Caco-2 (cell line): ENCODE results near the gene MKRN1. TPM values are rescaled to one million over a fixed set of nuclear protein-coding genes. Genes with fewer than 3 reads are reported as not detected.

ENCODE experiments used
- Bru-seq: library from RNA; stranded (reverse); fragments of 400-500 nt; gene quantifications from one replicate; lab custom pipeline; 2021; lab: Mats Ljungman, UMichigan
- BruChase-seq, 2 experiments: library from RNA; stranded (reverse); fragments of 400-500 nt; gene quantifications; one replicate each; lab custom pipeline; 2021; lab: Mats Ljungman, UMichigan
- BruUV-seq: library from RNA; stranded (reverse); fragments of 400-500 nt; replicated peaks from 2 replicates; lab custom pipeline; 2021; lab: Mats Ljungman, UMichigan
- CTCF ChIA-PET: fragments of 300-600 bp; sonication (Branson Sonifier 250); formaldehyde crosslinking; loops from one replicate; lab custom pipeline; 2022; ENCODE audit warnings: antibody characterized with exemption; lab: Charles Lee
- POLR2A ChIA-PET: fragments of 300-600 bp; sonication (Branson Sonifier 250); formaldehyde crosslinking; loops from one replicate; lab custom pipeline; 2022; ENCODE audit warnings: antibody characterized with exemption; lab: Charles Lee
- DNase-seq, 2 experiments: peaks; one replicate each; pipeline versions ENCODE4 v3.0.0 to v3.0.0-alpha.2; 2020 to 2022
- H3K27me3 ChIP-seq: replicated peaks from 2 replicates; pipeline ENCODE4 v1.6.0; 2011; ENCODE audit warnings: low read length; ENCODE audit not compliant: control insufficient read depth, insufficient read depth
- H3K36me3 ChIP-seq: 2 replicates; pipeline ENCODE4 v1.5.1; 2011; ENCODE audit warnings: low read length; ENCODE audit not compliant: control insufficient read depth, insufficient read depth
- H3K4me1 ChIP-seq: fragments of 250-450 bp; sonication (Bioruptor Pico); 2 replicates; pipeline ENCODE4 v1.5.1; 2020; ENCODE audit warnings: mild to moderate bottlenecking
- H3K4me3 ChIP-seq: 2 replicates; pipeline ENCODE4 v1.5.1; 2011; ENCODE audit warnings: low read depth, mild to moderate bottlenecking, control low read depth, low read length
- H3K9me3 ChIP-seq: fragments of 250-450 bp; sonication (Bioruptor Pico); 2 replicates; pipeline ENCODE4 v1.5.1; 2020; ENCODE audit warnings: mild to moderate bottlenecking, moderate library complexity
- H3K27ac Mint-ChIP-seq: one replicate; pipeline ENCODE4 v1.8.0; 2022; ENCODE audit warnings: mixed read lengths; ENCODE audit not compliant: unreplicated experiment
- H3K27me3 Mint-ChIP-seq: one replicate; pipeline ENCODE4 v1.8.0; 2022; ENCODE audit warnings: mixed read lengths; ENCODE audit not compliant: insufficient read depth, unreplicated experiment
- H3K36me3 Mint-ChIP-seq: one replicate; pipeline ENCODE4 v1.8.0; 2022; ENCODE audit warnings: mild to moderate bottlenecking, mixed read lengths; ENCODE audit not compliant: insufficient read depth, unreplicated experiment
- H3K4me1 Mint-ChIP-seq: one replicate; pipeline ENCODE4 v1.8.0; 2022; ENCODE audit warnings: low read depth, mixed read lengths; ENCODE audit not compliant: unreplicated experiment
- H3K4me3 Mint-ChIP-seq: one replicate; pipeline ENCODE4 v1.8.0; 2022; ENCODE audit warnings: mild to moderate bottlenecking, moderate library complexity, mixed read lengths; ENCODE audit not compliant: unreplicated experiment
- H3K9me3 Mint-ChIP-seq: one replicate; pipeline ENCODE4 v1.8.0; 2022; ENCODE audit warnings: mixed read lengths; ENCODE audit not compliant: unreplicated experiment
- CTCF ChIP-seq, 2 experiments: fragments of 200-600 bp in 1 of 2; IDR thresholded peaks; 1 replicate in 1 of 2; 2 replicates in 1 of 2; pipeline versions ENCODE4 v1.5.1 to v1.8.0; 2011 to 2022; ENCODE audit warnings: antibody characterized with exemption in 1 of 2, control low read depth in 1 of 2, inconsistent platforms in 1 of 2, low read depth in 1 of 2, low read length in 1 of 2, mild to moderate bottlenecking in 1 of 2, moderate library complexity in 1 of 2; ENCODE audit not compliant: insufficient read depth in 1 of 2, severe bottlenecking in 1 of 2, unreplicated experiment in 1 of 2
- intact Hi-C: fragments of 100-400 bp; cut with micrococcal nuclease; formaldehyde crosslinking; loops from one replicate; pipeline ENCODE4 v1.10.0; 2022; ENCODE audit not compliant: unreplicated experiment
- long read RNA-seq: library from polyadenylated mRNA; stranded (forward); transcript quantifications from one replicate; pipeline ENCODE4 v2.0.0, GENCODE V29; 2022
- total RNA-seq: library from RNA; stranded (reverse); gene quantifications from 2 replicates; pipeline ENCODE4 v1.2.3, GENCODE V29; 2022

MKRN1 gene
- total RNA-seq (62.4 and 73.0 TPM in 2 replicates), Bru-seq, nascent RNA (percentile 80 among the genes with signal in this experiment), BruChase-seq, experiment 1, labeled RNA remaining after a 2-hour chase (percentile 87 among the genes with signal in this experiment), BruChase-seq, experiment 2, labeled RNA remaining after a 6-hour chase (percentile 86 among the genes with signal in this experiment)
- long read RNA-seq, transcript MKRN1-201 (8 exons, 3,151 nt): major isoform, 93 of 141 reads
- long read RNA-seq, transcript MKRN1-202 (5 exons, 1,601 nt): minor isoform, 24 of 141 reads
- long read RNA-seq, partial matches to known transcripts: 4 of 141 reads
- long read RNA-seq, other reads (novel, unspliced or antisense): 17 of 141 reads

- Mint-ChIP-seq H3K27me3 (no peaks in the 10 kb centered on the region), H3K9me3 (no peaks in the 10 kb centered on the region), H3K4me3 (peak within 1 kb of the TSS; percentile 79), H3K27ac (peak within 1 kb of the TSS; percentile 84), H3K36me3 (peaks cover 6% of the 10 kb centered on the region), H3K4me1 (peaks cover 6% of the 10 kb centered on the region)
- TF ChIP-seq CTCF (IDR thresholded peaks at IDR 0.05; ENCODE audit: insufficient read depth in 1 of 2, low read depth in 1 of 2, low read length in 1 of 2, severe bottlenecking in 1 of 2, unreplicated experiment in 1 of 2): no peak
- Histone ChIP-seq H3K4me3 (peak within 1 kb of the TSS; percentile 99), H3K36me3 (no peaks in the 10 kb centered on the region), H3K27me3 (no peaks in the 10 kb centered on the region), H3K4me1 (no peaks in the 10 kb centered on the region), H3K9me3 (no peaks in the 10 kb centered on the region)
- ChIA-PET POLR2A (interaction anchor here (1.0 kb wide), 1 partner anchor 81 kb away, joined by 9 read pairs; the partner anchor contains the start of gene SLC37A3), CTCF (interaction anchor here (0.6 kb wide), 1 partner anchor 232 kb away, joined by 4 read pairs; no protein-coding TSS in a partner anchor)
- DNase-seq: peak; percentile 98
- no TSS peak for BruUV-seq
- intact Hi-C loops: loop anchor here (1.0 to 10.0 kb wide), 3 partner anchors 14 to 304 kb away; partner anchors contain the start of genes KDM7A and RAB19
Observed at GRCh38 chr7:140479062-140479738, at the start of gene MKRN1. MKRN1 (minus strand) TSS chr7:140479505; CDS start chr7:140479344, 161 bp downstream.

GRCh38 chr7:140526787-140527664, 47.7 kb upstream of the MKRN1 start:
- POLR2A ChIA-PET: no interaction called here
- no peaks in the 10 kb centered on the region for H3K4me1 ChIP-seq
- BruUV-seq: no TSS peak
- peaks cover 2% of the 10 kb centered on the region for H3K27me3 Mint-ChIP-seq
- H3K27ac Mint-ChIP-seq: no peak overlapping the region
- intact Hi-C loops: no loop called here
- no peak for TF ChIP-seq CTCF (IDR thresholded peaks at IDR 0.05; ENCODE audit: insufficient read depth in 1 of 2, low read depth in 1 of 2, low read length in 1 of 2, severe bottlenecking in 1 of 2, unreplicated experiment in 1 of 2)
- no peak for DNase-seq
- no peaks in the 10 kb centered on the region for H3K4me1 Mint-ChIP-seq
- H3K27me3 ChIP-seq: no peaks in the 10 kb centered on the region
- no peaks in the 10 kb centered on the region for H3K36me3 Mint-ChIP-seq
- H3K4me3 Mint-ChIP-seq: no peak overlapping the region
- no peaks in the 10 kb centered on the region for H3K9me3 Mint-ChIP-seq
- no peaks in the 10 kb centered on the region for H3K9me3 ChIP-seq
- CTCF ChIA-PET: interaction anchor here (0.5 kb wide), 1 partner anchor 711 kb away, joined by 5 read pairs; no protein-coding TSS in a partner anchor
- no peak overlapping the region for H3K4me3 ChIP-seq
- H3K36me3 ChIP-seq: no peaks in the 10 kb centered on the region
